ENCODE results near the gene CLSTN1.
"Not testable (repeated sequence)": the region's sequence is repeated elsewhere in the genome, so short reads cannot be mapped to it uniquely, and the experiment has no call there.

Gene CLSTN1

DNA sequence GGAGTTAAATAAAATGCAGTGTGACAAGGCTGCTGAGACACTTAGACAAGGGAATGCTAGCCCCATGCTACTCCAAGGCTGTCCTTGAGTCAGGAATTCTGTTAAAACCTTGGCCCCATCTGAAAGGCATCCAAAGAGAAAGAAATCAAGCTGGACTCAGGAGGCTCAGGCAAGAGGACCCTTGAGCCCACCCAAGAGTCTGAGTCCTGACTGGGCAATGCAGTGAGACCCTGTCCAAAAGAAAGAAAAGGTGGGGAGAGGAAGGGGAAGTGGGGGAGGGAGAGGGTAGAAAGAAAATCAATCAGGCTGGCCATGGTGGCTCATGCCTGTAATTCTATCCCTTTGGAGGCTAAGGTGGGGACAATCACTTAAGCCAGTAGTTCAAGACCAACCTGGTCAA, 26.7 kb downstream of the CLSTN1 start:
- no peak for DNase-seq (ENCODE audit: low read depth)

DNA sequence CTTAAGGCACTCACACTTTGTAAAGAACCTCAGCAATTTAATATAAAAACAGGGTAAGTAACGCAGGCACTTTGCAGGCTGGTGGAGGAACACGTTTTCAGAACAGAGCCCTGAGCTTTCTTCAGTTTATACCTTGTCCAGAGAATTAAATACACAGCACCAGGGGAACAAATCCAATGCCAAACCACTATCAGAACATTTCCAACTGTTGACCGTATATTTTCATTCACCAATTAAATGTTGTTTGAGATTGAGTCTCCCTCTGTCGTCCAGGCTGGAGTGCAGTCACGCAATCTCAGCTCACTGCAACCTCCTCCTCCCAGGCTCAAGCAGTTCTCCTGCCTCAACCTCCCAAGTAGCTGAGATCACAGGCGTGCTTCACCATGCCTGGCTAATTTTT, 29.7 kb downstream of the CLSTN1 start:
- no peak for DNase-seq (ENCODE audit: low read depth)

DNA sequence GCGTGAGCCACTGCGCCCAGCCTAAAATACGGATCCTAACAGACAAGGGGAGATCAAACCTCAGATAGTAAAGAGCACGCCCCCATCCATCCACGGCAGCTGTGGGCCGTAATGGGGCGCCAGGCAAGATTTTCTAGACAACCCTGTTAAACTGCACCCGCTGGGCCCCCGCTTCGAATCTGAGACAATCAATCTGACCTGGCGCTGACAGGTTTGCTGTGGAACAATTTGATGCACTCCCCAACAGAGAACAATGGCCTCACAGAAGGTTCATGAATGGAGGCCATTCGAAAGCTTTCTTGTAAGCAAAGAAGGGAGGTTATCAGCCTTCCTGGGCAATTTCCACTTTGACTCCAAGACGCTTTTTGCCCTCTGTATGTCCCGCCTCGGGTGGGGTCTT, 30.5 kb downstream of the CLSTN1 start:
- DNase-seq (ENCODE audit: low read depth), result no peak

DNA sequence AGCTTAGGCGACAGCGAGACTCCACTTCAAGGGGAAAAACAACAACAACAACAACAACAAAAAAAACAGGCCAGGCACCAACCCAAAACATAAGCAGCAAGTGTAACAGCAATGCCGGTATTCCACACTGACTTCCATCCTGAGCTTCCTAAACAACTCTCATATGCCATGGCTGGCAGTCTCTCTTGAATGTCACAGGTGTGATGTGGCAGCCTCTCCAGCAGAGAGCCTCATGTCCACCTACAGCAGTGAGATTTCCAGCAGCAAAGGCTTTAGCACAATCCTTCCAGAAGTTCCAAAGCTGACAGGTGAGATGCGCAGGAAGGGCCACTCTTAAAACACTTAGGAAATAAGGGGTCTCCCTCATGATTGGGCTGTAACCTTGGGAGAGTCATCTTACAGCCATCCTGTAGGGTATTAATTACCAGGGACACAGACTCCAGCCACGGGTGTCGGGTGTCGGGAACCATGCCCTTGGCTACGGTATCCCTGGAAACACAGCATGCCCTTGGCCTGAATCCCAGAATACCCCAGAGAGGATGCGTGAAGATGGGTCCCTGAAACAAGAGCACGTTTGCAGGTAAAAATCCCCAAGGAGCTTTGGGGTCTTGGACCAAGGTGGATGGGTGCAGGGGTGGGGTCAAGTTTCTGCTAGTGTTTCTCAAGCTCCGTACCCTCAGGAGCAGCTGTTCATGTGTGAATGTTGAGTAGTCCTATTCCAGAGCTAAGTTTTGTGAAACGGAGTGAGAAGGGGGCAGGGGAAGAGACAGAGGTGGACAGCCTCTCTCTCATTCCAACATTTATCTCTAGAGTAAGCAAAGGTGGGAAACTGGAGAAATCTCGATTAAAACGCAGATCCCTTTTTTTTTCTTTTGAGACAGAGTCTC, 31.4 kb downstream of the CLSTN1 start:
- peak; percentile 64 for DNase-seq (ENCODE audit: low read depth)

DNA sequence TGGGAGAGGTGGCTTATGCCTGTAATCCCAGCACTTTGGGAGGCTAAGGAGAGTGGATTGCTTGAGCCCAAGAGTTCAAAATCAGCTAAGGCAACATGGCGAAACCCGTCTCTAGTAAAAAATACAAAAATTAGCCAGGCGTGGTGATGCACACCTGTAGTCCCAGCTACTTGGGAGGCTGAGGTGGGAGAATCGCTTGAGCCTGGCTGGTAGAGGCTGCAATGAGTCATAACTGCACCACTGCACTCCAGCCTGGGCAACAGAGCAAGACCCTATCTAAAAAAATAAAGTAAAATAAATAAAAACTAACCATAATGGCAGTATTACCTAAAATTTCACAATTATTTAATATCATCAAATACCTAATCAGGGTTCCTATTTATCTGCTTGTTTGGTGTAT, 34.1 kb downstream of the CLSTN1 start:
- DNase-seq (ENCODE audit: low read depth), result not testable (repeated sequence)

DNA sequence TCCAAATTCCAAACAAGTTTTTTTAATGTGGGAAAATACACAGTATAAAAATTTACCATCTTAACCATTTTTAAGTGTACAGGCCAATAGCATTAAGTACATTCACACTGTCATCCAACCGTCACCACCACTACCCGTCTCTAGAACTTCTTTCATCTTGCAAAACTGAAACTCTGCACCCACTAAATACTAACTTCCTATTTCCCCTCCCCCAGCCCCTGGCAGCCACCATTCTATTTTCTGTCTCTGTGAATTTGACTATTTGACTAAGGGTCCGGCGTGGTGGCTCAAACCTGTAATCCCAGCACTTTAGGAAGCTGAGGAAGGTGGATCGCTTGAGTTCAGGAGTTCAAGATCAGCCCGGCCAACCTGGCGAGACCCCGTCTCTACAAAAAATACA, 36.1 kb downstream of the CLSTN1 start:
- no peak for DNase-seq (ENCODE audit: low read depth)

DNA sequence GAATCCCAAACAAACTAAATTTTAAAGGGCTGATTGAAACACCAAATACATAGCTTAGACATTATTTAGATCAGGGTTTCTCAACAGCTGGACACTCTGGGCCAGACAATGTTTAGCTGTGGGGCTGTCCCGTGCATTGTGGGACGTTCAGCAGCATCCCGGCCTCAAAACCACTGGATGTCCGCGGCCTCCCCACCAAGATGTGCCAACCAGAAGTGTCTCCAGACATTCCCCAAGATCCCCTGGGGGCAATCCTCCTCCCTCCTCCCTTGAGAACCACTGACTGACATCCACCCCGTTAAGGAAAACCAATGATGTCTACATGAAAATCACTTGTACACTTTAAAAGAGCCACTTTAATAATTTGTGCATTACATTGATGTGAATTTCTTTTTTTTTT, 38.4 kb downstream of the CLSTN1 start:
- peak; percentile 41 for DNase-seq (ENCODE audit: low read depth)

DNA sequence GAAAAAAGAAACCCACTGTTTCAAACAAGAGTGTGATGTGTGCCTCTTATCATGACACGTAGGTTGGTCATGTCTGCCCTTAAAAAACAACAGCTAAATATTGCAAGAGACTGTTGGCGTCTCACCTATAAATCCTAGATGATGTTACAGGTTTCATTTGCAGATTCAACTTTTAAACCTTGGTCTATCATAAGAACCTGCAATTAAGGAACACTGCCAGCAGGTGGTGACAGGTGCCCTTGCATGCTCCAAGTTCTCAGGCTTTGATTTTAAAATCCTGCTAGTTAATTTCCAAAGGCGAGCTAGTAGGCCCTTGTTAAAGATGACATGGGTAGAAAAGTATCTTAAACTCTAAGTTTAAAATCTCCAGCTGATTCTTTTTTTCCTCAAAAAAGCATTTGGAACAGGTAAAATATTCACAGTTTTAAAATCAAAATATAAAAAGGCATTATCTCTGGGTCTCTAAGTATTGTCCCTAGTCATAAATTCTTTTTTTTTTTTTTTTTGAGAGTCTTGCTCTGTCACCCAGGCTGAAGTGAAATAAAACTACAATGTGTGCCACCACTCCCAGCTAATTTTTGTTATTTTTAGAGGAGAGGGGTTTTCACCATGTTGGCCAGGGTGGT, 39.1 kb downstream of the CLSTN1 start:
- DNase-seq (ENCODE audit: low read depth), result peak; percentile 55

DNA sequence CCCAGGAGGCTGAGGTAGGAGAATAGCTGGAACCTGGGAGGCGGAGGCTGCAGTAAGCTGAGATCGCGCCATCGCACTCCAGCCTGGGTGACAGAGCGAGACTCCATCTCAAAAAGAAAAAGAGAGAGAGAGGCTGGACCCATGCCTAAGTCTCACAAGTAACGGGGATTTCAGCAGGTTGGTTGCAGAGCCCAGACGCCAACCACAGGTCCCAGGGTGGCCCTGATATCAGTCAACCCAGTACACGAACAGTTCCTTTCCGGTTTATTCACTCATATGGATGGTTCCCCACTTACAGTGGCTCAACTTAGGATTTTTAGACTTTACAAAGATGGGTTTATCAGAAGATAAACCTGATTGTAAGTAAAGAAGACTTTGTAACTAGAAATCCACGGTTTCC, 40.9 kb downstream of the CLSTN1 start:
- no peak for DNase-seq (ENCODE audit: low read depth)

DNA sequence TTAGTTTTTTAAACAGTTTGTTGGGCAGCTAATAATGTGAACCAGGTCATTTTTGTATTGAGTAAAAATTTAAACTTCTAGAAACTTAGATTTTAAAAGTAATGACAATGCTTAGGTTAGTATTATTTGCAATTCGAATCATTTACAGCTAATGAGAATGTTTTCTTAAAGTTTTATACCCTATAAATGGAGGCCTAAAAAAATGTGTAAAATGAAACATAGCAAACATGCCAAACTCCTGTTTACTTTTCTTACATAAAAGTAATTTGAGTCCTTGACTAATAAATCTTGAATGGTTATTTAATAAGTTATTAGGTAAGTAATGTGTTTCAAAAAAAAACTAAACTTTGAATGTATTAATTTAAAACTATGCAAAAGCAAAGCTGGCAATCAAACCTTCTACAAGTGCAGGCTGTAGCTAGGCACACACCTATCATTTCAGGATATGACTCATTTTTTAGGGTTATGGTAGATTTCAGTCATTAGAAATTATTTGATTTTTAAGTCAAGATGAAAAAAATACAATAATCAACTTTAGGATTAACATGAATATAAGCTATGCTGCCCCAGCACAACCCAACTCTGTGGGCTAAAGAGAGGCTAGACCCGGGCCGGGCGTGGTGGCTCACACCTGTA, 41.5 kb downstream of the CLSTN1 start:
- DNase-seq (ENCODE audit: low read depth), result no peak

DNA sequence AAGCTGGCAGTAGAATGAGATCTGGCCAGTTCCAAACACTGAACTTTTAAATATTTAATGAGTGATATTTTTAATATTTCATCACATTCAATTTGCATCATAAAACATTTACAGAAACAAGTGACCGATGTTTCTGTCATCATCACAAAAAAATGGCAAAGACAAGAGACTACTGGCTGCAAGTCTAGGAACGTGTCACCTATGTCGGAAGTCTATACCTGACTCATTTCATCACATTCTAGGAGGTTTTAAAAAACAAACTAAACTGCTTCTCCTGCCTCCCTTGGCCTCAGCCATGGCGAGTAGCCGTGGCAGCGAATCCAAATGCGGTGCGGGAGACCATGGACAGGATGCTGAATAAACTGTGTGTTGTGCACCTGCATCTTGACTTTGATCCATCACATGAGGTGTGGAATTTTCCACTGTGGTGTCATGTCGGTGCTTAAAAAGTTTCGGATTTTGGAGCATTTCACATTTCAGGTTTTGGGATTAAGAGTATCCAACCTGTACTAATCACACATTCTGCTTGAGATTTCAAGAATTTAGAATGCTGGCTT, 43.1 kb downstream of the CLSTN1 start:
- DNase-seq (ENCODE audit: low read depth), result no peak

DNA sequence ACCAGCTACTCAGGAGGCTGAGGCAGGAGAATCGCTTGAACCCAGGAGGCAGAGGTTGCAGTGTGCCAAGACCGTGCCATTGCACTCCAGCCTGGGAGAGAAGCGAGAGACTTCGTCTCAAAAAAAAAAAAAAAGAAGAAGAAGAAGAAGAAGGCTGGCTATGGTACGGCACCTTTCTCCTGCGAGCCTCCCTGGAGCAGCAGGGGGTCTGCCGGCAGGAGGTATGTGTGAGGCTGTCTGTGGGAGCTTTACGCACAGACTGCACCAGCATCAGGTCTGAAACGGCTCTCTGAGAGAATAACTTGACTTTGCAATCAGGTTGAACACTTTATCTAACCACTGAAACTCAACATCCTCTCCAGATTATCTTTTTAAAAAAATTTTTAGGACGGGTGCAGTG, 44.9 kb downstream of the CLSTN1 start:
- no peak for DNase-seq (ENCODE audit: low read depth)

DNA sequence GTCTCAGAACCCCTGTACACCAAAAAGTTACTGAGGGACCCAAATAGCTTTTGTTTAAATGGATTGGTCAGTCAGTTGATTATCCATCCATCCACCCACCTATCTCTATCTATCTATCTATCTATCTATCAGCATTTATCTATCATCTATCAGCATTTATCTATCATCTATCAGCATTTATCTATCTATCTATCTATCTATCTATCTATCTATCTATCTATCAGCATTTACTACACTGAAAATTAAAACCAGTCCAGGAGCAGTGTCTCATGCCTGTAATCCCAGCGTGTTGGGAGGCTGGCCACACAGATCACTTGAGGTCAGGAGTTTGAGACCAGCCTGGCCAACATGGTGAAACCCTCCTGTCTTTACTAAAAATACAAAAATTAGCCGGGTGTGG, 47.1 kb downstream of the CLSTN1 start:
- DNase-seq (ENCODE audit: low read depth), result no peak

DNA sequence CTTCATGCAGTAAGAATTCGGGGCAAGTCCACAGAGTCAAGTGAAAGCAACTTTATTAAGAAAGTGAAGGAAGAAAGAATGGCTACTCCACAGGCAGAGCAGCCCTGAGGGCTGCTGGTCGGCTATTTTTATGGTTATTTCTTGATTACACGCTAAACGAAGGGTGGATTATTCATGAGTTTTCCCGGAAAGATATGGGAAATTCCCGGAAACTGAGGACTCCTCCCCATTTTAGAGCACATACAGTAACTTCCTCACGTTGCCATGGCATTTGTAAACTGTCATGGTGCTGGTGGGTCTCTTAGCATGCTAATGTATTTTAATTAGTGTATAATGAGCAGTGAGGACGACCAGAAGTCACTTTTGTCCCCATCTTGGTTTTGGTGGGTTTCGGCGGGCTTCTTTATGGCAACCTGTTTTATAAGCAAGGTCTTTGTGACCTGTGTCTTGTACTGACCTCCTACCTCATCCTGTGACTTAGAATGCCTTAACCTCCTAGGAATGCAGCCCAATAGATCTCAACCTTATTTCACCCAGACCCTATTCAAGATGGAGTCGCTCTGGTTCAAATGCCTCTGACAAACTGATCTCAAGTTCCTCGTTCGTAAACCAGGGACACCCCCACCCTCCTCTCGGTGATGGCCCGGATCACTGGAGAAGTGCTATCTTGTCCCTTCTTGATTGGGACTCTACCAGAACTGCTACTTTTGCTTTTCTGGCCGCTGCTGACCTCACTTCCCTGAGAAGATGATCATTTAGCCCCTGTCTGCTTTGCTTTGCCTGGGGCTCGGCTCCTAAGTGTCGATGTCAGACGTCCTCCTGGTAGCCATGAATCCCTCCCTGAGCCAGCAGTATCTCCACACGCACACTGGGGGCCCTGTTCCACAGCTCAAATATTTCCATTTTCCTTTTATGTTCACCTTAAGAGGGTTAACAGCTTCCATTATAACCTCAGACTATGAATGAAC, 48.8 kb downstream of the CLSTN1 start:
- DNase-seq (ENCODE audit: low read depth), result no peak

DNA sequence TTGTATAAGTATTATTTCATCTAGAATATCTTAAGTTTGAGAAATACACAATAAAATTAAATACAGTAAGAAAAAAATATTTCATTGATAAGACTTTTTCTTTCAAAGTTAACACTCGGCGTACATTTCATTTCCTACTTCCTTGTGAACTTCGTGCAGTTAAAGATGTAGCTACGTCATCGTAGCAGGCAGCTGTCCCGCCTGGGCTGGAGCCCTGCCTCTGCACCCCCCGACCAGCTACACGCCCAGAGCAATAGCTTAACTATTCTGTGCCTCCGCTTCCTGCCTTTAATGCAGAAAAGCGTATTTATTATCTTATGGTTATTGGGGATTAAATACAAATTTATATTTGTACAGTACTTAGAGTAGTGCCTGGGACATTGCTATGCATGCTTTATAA, 53.5 kb downstream of the CLSTN1 start:
- no peak for DNase-seq (ENCODE audit: low read depth)

DNA sequence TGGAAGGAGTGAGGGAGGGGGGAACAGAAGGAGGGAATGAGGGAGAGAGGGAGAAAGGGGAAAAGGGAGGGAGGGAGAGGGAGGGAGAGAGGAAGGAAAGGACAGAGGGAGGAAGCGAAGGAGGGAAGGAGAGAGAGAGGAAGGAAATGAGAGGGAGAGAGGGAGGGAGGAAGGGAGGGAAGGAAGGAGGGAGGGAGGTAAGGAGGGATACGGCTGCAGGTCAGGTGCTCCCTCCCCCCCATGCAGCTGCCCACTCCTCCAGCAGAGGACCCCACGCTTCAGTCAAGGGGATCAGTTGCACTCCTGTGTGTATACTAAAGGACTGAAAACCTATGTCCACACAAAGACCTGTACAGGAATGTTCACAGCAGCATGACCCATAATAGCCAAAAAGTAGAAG, 54.8 kb downstream of the CLSTN1 start:
- no peak for DNase-seq (ENCODE audit: low read depth)

DNA sequence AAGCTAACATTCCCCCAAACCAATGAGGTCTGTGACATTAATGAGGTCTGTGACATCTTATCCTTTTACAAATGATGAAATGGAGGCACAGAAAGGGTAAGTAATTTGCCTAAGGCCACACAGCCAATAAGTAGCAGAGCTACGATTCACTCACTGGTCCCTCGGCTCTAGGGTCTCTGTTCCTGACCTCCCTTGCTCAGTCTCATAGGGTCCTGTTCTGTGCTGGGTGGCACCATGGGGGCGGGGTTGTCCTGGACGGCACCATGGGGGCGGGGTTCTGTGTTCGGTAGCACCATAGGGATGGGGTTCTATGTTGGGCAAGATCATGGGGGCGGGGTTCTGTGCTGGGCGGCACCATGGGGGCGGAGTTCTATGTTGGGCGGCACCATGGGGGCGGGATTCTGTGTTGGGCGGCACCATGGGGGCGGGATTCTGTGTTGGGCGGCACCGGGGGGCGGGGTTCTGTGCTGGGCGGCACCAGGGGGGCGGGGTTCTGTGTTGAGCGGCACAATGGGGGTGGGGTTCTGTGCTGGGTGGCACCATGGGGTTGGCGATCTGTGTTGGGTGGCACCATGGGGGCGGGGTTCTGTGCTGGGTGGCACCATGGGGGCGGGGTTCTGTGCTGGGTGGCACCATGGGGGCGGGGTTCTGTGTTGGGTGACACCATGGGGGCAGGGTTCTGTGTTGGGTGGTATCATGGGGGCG, 55.6 kb downstream of the CLSTN1 start:
- no peak for DNase-seq (ENCODE audit: low read depth)

DNA sequence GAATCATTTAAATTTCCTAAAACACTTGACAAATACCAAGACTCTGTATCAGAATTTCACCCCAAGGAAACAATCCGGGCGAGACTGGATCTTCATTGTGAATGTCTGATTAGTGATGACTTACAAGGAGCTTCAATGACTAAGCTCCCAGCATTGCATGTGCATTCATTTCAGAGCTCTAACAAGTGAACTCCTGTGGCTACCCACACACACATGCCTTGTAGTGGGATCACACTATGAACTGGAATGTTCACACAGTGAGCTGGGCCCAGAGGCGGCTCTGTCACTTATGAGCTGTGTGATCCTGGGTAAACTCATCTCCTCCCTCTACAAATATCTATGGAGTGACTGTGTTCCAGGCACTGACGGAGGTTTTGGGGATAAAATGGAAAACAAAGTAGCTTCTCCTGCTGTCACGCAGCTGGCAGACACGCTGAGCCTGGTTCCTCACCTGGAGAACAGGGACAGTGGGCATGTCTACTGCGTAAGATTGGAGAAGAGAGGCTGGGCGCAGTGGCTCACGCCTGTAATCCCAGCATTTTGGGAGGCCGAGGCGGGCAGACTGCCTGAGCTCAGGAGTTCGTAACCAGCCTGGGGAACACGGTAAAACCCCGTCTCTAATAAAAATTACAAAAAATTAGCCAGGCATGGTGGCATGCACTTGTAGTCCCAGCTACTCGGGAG, 56.9 kb downstream of the CLSTN1 start:
- DNase-seq (ENCODE audit: low read depth), result peak; percentile 100

DNA sequence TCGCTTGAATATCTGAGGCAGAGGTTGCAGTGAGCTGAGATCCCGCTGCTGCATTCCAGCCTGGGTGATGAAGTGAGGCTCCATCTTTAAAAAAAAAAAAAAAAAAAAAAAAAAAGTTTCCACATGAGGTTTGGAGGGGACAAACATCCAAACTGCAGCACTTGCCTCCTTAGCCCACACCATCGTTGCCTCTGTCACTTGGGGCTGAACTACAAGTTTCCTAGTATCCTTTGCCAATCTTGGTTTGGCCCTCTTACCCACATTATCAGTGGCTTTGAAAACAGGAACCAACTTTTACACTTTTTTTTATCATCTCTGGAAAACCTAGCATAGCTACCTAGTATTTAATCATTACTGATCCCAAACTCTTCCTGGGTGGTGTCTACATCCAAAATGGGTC, 59.2 kb downstream of the CLSTN1 start:
- DNase-seq (ENCODE audit: low read depth), result no peak

DNA sequence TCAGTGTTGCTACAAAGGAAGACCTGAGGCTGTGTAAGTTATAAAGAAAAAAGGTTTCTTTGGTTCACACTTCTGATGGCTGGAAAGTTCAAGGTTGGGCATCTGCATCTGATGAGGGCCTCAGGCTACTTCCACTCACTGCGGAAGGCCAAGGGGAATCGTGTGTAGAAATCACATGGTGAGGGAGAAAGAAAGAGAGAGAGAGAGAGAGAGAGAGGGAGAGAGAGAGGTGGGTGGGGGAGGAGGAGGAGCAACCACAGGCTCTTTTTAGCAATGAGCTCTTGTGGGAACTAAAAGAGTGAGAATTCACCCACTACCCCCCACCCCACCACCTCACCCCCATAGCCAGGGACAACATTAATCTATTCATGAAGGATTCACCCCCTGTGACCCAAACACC, 59.9 kb downstream of the CLSTN1 start:
- no peak for DNase-seq (ENCODE audit: low read depth)

DNA sequence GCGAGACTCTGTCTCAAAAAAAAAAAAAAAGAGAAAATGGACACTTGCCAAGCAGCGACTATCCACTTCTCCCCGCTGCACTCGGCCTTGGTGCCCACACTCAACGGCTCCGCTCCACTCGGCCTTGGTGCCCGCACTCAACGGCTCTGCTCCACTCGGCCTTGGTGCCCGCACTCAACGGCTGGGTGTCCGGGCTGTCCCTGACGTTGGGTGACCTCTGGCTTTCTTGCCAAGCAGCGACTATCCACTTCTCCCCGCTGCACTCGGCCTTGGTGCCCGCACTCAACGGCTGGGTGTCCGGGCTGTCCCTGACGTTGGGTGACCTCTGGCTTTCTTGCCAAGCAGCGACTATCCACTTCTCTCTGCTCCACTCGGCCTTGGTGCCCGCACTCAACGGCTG, 61.3 kb downstream of the CLSTN1 start:
- DNase-seq (ENCODE audit: low read depth), result not testable (repeated sequence)
